ENCODE data around the gene CMTM1.

GRCh38 chr16:66605979-66606751 is 39.9 kb downstream of the CMTM1 start:
- TF ChIP-seq CTCF (IDR thresholded peaks at IDR 0.05; ENCODE audit: insufficient read depth, low read length, poor library complexity, severe bottlenecking) (no peak), EZH2phosphoT487 (conservative IDR thresholded peaks at IDR 0.05; ENCODE audit: low read length) (no peak)

Data from SU-DHL-6 (cell line).